GM12872 (cell line): ENCODE results near the gene TULP4.

Source experiments
- CTCF ChIP-seq: IDR thresholded peaks from 3 replicates; pipeline ENCODE4 v1.5.1; 2011; ENCODE audit warnings: low read depth, mild to moderate bottlenecking, low read length, moderate library complexity; ENCODE audit not compliant: insufficient read depth

Gene TULP4

GRCh38 chr6:158312165-158312564, at the start of gene TULP4:
Gene TULP4, plus strand, starts transcription at chr6:158312465. Its CDS starts 1,552 bp downstream, at chr6:158314017.
- no peak for TF ChIP-seq CTCF

GRCh38 chr6:158262755-158263154, 49.5 kb upstream of the TULP4 start:
- TF ChIP-seq CTCF: no peak

- TF ChIP-seq CTCF: no peak
Measured at GRCh38 chr6:158264180-158264579, 48.1 kb upstream of the TULP4 start.

GRCh38 chr6:158266131-158266530, 46.1 kb upstream of the TULP4 start:
- TF ChIP-seq CTCF: no peak

GRCh38 chr6:158268361-158269147, 43.7 kb upstream of the TULP4 start:
- TF ChIP-seq CTCF: no peak

- no peak for TF ChIP-seq CTCF
Measured at GRCh38 chr6:158269657-158270056, 42.6 kb upstream of the TULP4 start.

- TF ChIP-seq CTCF: no peak
Measured at GRCh38 chr6:158270389-158271127, 41.7 kb upstream of the TULP4 start.
